Lung (tissue), 12 donors: ENCODE results near the gene BAX. TPM values are rescaled to one million over a fixed set of nuclear protein-coding genes. Genes with fewer than 3 reads are reported as not detected.

Source experiments
- ATAC-seq: fragments of 200-7000 bp; cut with Tn5 transposase; one replicate; pipeline ENCODE4 v1.9.1; 2020; ENCODE audit warnings: moderate number of reproducible peaks; ENCODE audit not compliant: insufficient read depth, low FRiP score
- DNase-seq, 3 donors: peaks; one replicate each; pipeline ENCODE4 v3.0.0-alpha.2; 2013 to 2017
- H3K27ac ChIP-seq, 2 donors: one replicate each; pipeline ENCODE4 v1.5.1; 2013; ENCODE audit warnings: mild to moderate bottlenecking in 2 of 2, moderate library complexity in 2 of 2, control low read depth in 1 of 2, inconsistent platforms in 1 of 2, low read depth in 1 of 2, low read length in 1 of 2
- H3K27me3 ChIP-seq, 3 donors: one replicate each; pipeline ENCODE4 v1.5.1; 2013; ENCODE audit warnings: low read length in 2 of 3; ENCODE audit not compliant: control insufficient read depth in 3 of 3, insufficient read depth in 3 of 3
- H3K36me3 ChIP-seq, 4 donors: one replicate each; pipeline ENCODE4 v1.5.1; 2013; ENCODE audit warnings: low read length in 4 of 4, mild to moderate bottlenecking in 1 of 4, moderate library complexity in 1 of 4; ENCODE audit not compliant: control insufficient read depth in 4 of 4, insufficient read depth in 4 of 4
- H3K4me1 ChIP-seq, 5 donors: one replicate each; pipeline ENCODE4 v1.5.1; 2013; ENCODE audit warnings: low read length in 5 of 5, mild to moderate bottlenecking in 2 of 5, moderate library complexity in 1 of 5; ENCODE audit not compliant: control insufficient read depth in 5 of 5, insufficient read depth in 5 of 5
- H3K4me3 ChIP-seq: one replicate; pipeline ENCODE4 v1.5.1; 2013; ENCODE audit warnings: mild to moderate bottlenecking, control low read depth, moderate library complexity
- H3K9ac ChIP-seq, 2 donors: one replicate each; pipeline ENCODE4 v1.5.1; 2013; ENCODE audit warnings: low read length in 2 of 2, control low read depth in 1 of 2; ENCODE audit not compliant: insufficient read depth in 1 of 2
- H3K9me3 ChIP-seq, 4 donors: one replicate each; pipeline ENCODE4 v1.5.1; 2013; ENCODE audit warnings: low read length in 3 of 4, mild to moderate bottlenecking in 1 of 4, moderate library complexity in 1 of 4; ENCODE audit not compliant: control insufficient read depth in 4 of 4, insufficient read depth in 3 of 4
- CTCF ChIP-seq: IDR thresholded peaks from 2 replicates; pipeline ENCODE4 v1.5.1; 2012; ENCODE audit warnings: mild to moderate bottlenecking; ENCODE audit errors: control extremely low read depth, extremely low read depth
- WGBS, 2 donors: extraction: QIAGEN DNeasy Blood & Tissue Kit; methylation state at CpG; one replicate each; pipeline ENCODE4 v1.1.7; 2013; 5-methylcytosine and 5-hydroxymethylcytosine counted together
- polyA plus RNA-seq, 2 donors: library from polyadenylated mRNA; stranded (reverse); fragments of 200-250 nt; gene quantifications; one replicate each; pipeline ENCODE4 v1.2.1, GENCODE V29; 2013
- total RNA-seq, 2 donors: library from RNA; depleted of rRNA in 1 of 2; stranded (reverse); fragments of >200 nt in 1 of 2; gene quantifications; one replicate each; pipeline ENCODE4 v1.2.1, GENCODE V29; 2014 to 2021
- donor health status: control.
- donor health status: control.
- donor health status: Bipolar disorder and iron deficiency.
- donor health status: healthy.
- donor health status: DM: yes; HTN: yes; CAD: no.

The BAX gene
- total and polyA plus RNA-seq, 4 donors, result 25.9 to 121 (median 104) TPM

GRCh38 chr19:48970923-48971395, 16.3 kb downstream of the BAX start:
- ATAC-seq, result peak; percentile 66
- H3K36me3 ChIP-seq, result peaks cover 16 to 57% (median 30%) of the 10 kb centered on the region in 4 donors
- H3K27me3 ChIP-seq, result no peaks in the 10 kb centered on the region
- DNase-seq, result peak; percentile 86 to 89 (median 87)
- TF ChIP-seq CTCF, result peak; percentile 96
- H3K4me3 ChIP-seq, result no peak overlapping the region
- peaks cover 0 to 11% (median 0%) of the 10 kb centered on the region in 5 donors for H3K4me1 ChIP-seq
- H3K9me3 ChIP-seq, result no peaks in the 10 kb centered on the region
- peak overlapping the region in 1 of 2 donors; percentile 17 for H3K27ac ChIP-seq
- WGBS, 2 donors, result 16 to 17% methylated on average over 19 of the region's 19 CpGs
- H3K9ac ChIP-seq, result no peak overlapping the region

GRCh38 chr19:48975947-48976847, 21.5 kb downstream of the BAX start:
- DNase-seq (peak in 2 of 3 donors; percentile 37 to 40), ATAC-seq (no peak)
- Histone ChIP-seq H3K4me3 (no peak overlapping the region), H3K9ac (no peak overlapping the region), H3K27me3 (no peaks in the 10 kb centered on the region), H3K4me1 (peaks cover 0 to 2% (median 0%) of the 10 kb centered on the region in 5 donors), H3K9me3 (no peaks in the 10 kb centered on the region), H3K27ac (no peak overlapping the region), H3K36me3 (peaks cover 15 to 28% (median 21%) of the 10 kb centered on the region in 4 donors)
- TF ChIP-seq CTCF, result no peak
- 88 to 89% methylated on average over 13 of the region's 13 CpGs for WGBS, 2 donors

DNA sequence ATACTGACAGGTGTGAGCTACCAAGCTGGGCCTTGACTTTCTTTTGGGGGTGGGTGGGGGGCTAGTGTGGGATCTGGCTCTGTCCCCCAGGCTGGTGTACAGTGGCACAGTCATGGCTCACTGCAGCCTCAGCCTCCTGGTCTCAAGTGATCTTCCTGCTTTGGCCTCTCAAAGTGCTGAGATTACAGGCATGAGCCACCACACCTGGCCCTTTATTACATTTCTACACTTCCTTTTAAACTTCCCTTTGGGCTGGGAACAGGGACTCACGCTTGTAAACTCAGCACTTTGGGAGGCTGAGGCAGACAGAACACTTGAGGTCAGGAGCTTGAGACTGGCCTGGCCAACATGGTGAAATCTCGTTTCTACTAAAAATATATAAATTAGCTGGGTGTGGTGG, 22.4 kb downstream of the BAX start:
- H3K9ac ChIP-seq, result no peak overlapping the region
- no peaks in the 10 kb centered on the region for H3K9me3 ChIP-seq
- no peak overlapping the region for H3K4me3 ChIP-seq
- no peak overlapping the region for H3K27ac ChIP-seq
- peaks cover 0 to 2% (median 0%) of the 10 kb centered on the region in 5 donors for H3K4me1 ChIP-seq
- peaks cover 17 to 28% (median 21%) of the 10 kb centered on the region in 4 donors for H3K36me3 ChIP-seq
- H3K27me3 ChIP-seq, result no peaks in the 10 kb centered on the region
- TF ChIP-seq CTCF, result no peak
- DNase-seq (no peak), ATAC-seq (no peak)
- 65 to 78% methylated on average over 2 of the region's 2 CpGs for WGBS, 2 donors
